HG03280 (cell line): Measurements from ENCODE around the gene FAM221A.
"Not testable (repeated sequence)": the region's sequence is repeated elsewhere in the genome, so short reads cannot be mapped to it uniquely, and the experiment has no call there.

ENCODE experiments used
- ATAC-seq: cut with Tn5 transposase; IDR thresholded peaks from one replicate; pipeline ENCODE4 v1.9.1; 2021; ENCODE audit warnings: mild to moderate bottlenecking, moderate library complexity; ENCODE audit not compliant: unreplicated experiment

Gene FAM221A

GRCh38 chr7:23679898-23680413, at the start of gene FAM221A:
FAM221A (plus strand) TSS chr7:23680199; CDS start chr7:23680219, 20 bp downstream.
- peak; percentile 99 for ATAC-seq

- ATAC-seq, result no peak
Measured at GRCh38 chr7:23633417-23633816, 46.6 kb upstream of the FAM221A start.

- no peak for ATAC-seq
Measured at GRCh38 chr7:23645822-23646221, 34.2 kb upstream of the FAM221A start.

DNA sequence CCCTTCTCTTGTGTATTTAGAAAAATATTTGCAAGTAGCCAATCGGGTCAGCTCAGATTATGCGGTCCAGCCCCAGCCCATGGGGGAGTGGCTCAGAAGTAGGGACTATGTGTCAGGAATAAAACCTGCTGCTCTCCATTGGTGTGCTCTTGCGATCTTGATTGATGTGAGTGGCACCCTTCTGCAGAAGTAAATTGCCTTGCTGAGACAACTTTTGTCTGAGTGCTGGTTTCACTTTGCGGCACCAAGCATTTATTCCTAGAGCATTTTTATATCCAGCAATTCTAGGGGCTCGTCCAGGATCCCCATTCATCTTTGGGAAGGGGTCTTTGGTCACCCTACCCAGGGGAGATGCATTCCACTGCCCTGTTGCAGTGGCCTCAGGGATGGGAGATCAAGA, 26.1 kb upstream of the FAM221A start:
- ATAC-seq, result no peak

- no peak for ATAC-seq
Measured at GRCh38 chr7:23654508-23654907, 25.5 kb upstream of the FAM221A start.

DNA sequence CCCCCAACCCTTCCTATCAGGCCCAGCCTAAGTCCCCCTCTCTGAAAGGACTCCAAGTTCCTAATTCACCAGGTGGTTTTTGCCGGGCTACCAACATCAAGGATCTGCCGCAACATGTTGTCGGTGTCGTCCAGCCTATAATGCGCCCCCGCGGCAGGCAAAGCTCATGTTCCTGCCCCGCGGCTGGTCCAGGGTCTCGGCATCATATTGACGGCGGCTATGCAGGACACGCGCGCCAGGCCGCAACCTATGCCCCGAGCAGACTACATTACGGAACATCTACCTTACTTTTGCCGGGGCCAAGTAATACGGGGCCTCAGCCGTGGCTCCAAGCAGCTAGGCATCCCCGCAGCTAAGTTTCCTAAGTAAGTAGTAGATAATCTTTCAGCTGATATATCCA, 24.6 kb upstream of the FAM221A start:
- ATAC-seq, result no peak

DNA sequence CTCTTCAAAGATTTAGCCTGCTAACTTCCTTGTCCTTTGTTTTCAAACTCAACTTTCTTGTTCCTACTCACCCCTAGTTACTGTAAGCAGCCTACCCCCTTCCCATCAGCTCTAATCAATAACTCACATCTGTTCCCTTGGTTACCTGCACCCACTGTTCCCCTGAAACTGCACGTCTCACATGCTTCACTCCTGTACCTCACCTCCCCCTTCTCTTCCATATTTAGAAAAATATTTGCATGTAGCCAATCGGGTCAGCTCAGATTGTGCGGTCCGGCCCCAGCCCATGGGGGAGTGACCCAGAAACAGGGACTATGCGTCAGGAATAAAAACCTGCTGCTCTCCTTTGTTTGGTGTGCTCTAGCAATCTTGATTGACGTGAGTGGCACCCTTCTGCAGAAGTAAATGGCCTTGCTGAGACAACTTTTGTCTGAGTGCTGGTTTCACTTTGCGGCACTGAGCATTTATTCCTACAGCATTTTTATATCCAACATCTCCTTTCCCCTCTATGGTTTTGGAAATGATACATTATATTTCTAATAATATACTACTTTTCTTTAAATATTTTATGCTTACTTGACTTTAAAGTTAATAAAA, 21.1 kb upstream of the FAM221A start:
- ATAC-seq, result no peak

DNA sequence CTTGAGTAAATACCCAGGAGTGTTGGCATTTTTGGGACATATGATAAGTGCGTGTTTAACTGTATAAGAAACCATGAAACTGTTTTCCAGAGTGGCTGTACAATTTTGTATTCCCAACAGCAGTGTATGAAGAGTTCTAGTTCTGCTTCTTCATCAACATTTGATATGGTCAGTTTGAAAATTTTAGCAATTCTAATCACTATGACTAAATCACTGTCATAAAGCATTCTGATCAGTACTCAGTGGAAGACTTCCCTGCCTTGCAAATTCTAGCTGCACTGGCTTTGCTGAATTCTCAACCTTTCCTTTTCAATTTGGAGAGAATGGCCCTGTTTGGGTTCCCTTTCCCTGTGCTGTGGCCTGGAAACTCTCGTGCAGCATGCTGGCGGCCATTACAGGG, 18.6 kb upstream of the FAM221A start:
- ATAC-seq, result no peak

- ATAC-seq, result no peak
Measured at GRCh38 chr7:23662124-23662983, 17.6 kb upstream of the FAM221A start.

DNA sequence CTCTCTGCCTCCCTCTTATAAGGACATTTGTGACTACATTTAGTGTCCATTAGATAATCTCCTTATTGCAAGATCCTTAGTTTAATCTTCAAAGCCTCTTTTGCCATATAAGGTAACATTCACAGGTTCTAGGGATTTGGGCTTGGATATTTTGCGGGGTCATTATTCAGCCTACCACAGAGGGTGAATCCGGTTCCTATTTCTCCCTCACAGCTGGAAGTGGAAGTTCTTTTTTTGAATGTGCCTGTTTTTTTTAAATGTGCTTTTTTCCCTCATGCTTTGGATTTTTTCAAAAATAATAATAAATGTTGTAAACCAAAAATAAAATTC, 17.1 kb upstream of the FAM221A start:
- no peak for ATAC-seq

DNA sequence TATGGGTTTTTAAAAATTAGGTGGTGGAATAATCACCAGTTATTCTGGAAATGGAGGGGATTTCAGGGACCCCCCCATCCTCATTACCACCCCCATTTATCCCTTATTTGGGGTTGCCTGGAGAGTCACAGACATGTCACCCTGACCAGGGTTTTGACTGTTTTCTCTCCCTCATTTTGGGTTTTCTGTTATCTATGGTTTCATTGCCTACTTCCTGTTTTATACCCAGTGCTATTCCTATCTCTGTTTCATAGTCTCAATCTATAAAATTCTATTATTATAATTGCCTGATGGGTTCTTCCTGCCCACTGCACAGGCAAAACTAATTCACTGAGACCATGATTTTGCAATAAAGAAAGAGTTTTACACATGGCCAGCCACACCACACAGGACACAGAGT, 15.9 kb upstream of the FAM221A start:
- no peak for ATAC-seq

DNA sequence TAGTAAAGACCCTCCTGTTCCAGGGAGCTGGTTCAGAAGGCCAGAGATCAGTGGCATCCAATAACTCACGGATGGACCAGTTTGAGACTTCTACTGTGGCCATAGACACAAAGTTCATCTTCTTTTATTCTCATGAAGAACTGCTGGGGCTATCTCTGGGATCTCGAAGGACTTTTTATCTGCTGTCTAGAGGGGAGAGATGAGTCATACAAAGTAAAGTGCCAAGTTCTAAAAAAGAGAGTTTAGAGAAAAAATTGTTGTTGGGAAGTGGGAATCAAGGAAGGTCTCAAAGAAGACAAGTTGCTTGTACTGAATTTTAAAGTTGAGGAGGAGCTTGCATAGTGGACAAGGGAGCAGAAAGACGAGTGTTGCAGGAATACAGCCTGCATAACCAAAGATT, 8.0 kb upstream of the FAM221A start:
- no peak for ATAC-seq

- peak; percentile 33 for ATAC-seq
Measured at GRCh38 chr7:23680414-23681405, 711 bp downstream of the FAM221A start.

DNA sequence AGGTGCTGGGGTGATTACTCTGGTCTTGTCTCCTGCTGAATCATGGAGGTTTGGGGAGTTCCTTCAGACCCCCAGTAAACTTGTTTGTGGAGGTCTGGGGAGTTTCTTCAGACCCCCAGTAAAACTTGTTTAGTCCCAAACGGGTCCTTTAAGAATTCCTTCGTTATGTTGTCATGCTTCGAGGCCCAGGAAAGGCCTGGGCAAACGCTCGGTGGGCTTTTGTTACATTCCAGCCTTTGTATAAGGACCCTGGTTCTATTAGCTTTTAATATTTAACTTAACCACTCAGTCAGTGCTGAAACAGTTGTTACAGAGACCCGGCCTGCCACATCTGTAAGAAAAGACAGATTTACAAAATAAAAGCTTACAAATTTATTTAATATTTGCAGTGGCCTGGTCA, 4.0 kb downstream of the FAM221A start:
- not testable (repeated sequence) for ATAC-seq

- ATAC-seq, result no peak
Measured at GRCh38 chr7:23685731-23686130, 5.7 kb downstream of the FAM221A start.

GRCh38 chr7:23687011-23687410, 7.0 kb downstream of the FAM221A start:
- no peak for ATAC-seq

DNA sequence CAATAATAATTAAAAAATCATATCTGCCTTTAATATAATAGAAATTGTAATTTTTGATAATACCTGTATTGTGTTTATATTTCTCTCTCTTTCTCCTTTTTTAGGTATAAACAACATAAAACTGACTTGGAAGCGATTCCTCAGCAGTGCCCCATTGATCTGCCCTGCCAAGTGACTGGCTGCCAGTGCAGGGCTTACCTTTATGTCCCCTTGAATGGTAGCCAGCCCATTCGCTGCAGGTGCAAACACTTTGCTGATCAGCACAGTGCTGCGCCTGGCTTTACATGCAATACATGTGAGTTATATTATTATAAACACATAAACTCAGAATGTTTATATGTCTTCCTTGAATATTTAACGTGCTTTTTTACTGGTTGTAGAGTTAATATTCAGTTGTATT, 9.2 kb downstream of the FAM221A start:
- ATAC-seq, result no peak

DNA sequence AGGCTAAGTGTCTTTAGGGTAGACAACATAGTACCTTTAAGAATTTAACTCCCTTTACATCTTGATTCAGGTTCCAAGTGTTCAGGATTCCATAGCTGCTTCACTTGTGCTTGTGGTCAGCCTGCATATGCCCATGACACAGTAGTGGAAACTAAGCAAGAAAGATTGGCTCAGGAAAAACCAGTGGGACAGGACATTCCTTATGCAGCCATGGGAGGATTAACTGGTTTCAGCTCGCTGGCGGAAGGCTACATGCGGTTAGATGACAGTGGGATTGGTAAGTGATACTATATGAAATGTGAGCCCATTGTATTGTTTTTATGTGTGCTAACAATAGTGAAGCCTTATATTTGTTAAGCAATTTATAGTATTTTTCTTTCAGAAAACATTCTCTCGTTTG, 11.3 kb downstream of the FAM221A start:
- ATAC-seq, result no peak

- ATAC-seq, result no peak
Measured at GRCh38 chr7:23693224-23693623, 13.2 kb downstream of the FAM221A start.

- no peak for ATAC-seq
Measured at GRCh38 chr7:23696916-23697441, 17.0 kb downstream of the FAM221A start.

DNA sequence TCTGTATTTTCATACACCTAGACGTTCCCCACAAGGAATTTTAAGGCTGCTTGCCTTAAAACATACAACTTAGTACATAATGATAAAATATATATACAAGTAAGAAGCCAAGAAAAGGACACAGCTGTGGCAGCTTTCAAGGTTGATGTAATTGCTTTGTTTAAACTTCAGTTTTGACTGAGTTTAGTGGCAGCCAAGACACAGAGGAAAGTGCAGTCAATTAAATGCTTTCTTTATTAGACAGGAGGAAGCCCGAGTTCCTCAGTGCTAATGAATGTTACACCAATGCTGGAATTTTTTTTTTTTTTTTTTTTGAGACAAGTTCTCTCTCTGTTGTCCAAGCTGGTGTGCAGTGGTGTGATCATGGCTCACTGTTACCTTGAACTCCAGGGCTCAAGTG, 18.8 kb downstream of the FAM221A start:
- ATAC-seq, result no peak
